B cell (primary cell): Measurements from ENCODE around the gene MOGAT3. TPM values are rescaled to one million over a fixed set of nuclear protein-coding genes. Genes with fewer than 3 reads are reported as not detected.
A peak's percentile ranks its signal among the peaks of the same experiment; 100 is the strongest.

ENCODE experiments used
- ATAC-seq: fragments of 200-7000 bp; cut with Tn5 transposase; one replicate; pipeline ENCODE4 v1.10.0; 2021; ENCODE audit warnings: low read depth, mild to moderate bottlenecking, moderate number of reproducible peaks, moderate library complexity
- CTCF ChIA-PET: fragments of 350-600 bp; sonication (Branson Sonifier 250); formaldehyde crosslinking; loops from one replicate; lab custom pipeline; 2021; ENCODE audit warnings: antibody characterized with exemption, inconsistent platforms; lab: Charles Lee
- POLR2A ChIA-PET: fragments of 350-600 bp; sonication (Branson Sonifier 250); formaldehyde crosslinking; loops from one replicate; lab custom pipeline; 2021; ENCODE audit warnings: antibody characterized with exemption; lab: Charles Lee
- DNase-seq: peaks from one replicate; pipeline ENCODE4 v3.0.0; 2013
- H2AFZ ChIP-seq: 2 replicates; pipeline ENCODE4 v1.6.1; 2012; ENCODE audit warnings: mild to moderate bottlenecking, low read depth, low read length; ENCODE audit not compliant: insufficient read depth, poor library complexity, severe bottlenecking
- H3K27ac ChIP-seq, 2 donors: 1 replicate in 1 of 2; 2 replicates in 1 of 2; pipeline ENCODE4 v1.5.1; 2012 to 2013; ENCODE audit warnings: low read length in 2 of 2, mild to moderate bottlenecking in 2 of 2, moderate library complexity in 1 of 2
- H3K27me3 ChIP-seq, 4 experiments: fragments of 200-600 bp in 1 of 4; sonication (generic) in 1 of 4; replicated peaks in 1 of 4; 1 replicate in 2 of 4; 2 replicates in 2 of 4; pipeline versions ENCODE4 v1.6.1 to v1.7.0; 2013 to 2016; ENCODE audit warnings: low read length in 3 of 4, mild to moderate bottlenecking in 2 of 4, mixed read lengths in 1 of 4, moderate library complexity in 1 of 4; ENCODE audit not compliant: insufficient read depth in 4 of 4, control insufficient read depth in 3 of 4; ENCODE audit errors: control extremely low read depth in 1 of 4
- H3K36me3 ChIP-seq, 2 experiments: replicated peaks in 1 of 2; 1 replicate in 1 of 2; 2 replicates in 1 of 2; pipeline versions ENCODE4 v1.6.1 to v1.7.1; 2013; ENCODE audit warnings: low read length in 1 of 2; ENCODE audit not compliant: insufficient read depth in 2 of 2, control insufficient read depth in 1 of 2; ENCODE audit errors: control extremely low read depth in 1 of 2, extremely low read depth in 1 of 2
- H3K4me1 ChIP-seq, 2 donors: fragments of 200-600 bp in 1 of 2; sonication (generic) in 1 of 2; 1 replicate in 1 of 2; 2 replicates in 1 of 2; pipeline versions ENCODE4 v1.5.1 to v1.6.1; 2013 to 2017; ENCODE audit warnings: low read length in 2 of 2; ENCODE audit not compliant: control insufficient read depth in 2 of 2, insufficient read depth in 2 of 2
- H3K4me2 ChIP-seq: replicated peaks from 2 replicates; pipeline ENCODE3; 2012; ENCODE audit warnings: mild to moderate bottlenecking, low read depth, low read length; ENCODE audit not compliant: poor library complexity, severe bottlenecking
- H3K4me3 ChIP-seq, 5 experiments: fragments of 200-600 bp in 1 of 5; sonication (generic) in 1 of 5; 1 replicate in 3 of 5; 2 replicates in 2 of 5; pipeline versions ENCODE4 v1.5.1 to v1.7.0; 2011 to 2016; ENCODE audit warnings: low read length in 4 of 5, mild to moderate bottlenecking in 4 of 5, low read depth in 2 of 5, control low read depth in 1 of 5, moderate library complexity in 1 of 5; ENCODE audit not compliant: insufficient read depth in 1 of 5; ENCODE audit errors: control extremely low read depth in 1 of 5, extremely low read depth in 1 of 5
- H3K79me2 ChIP-seq: fragments of 200-600 bp; sonication (generic); one replicate; pipeline ENCODE4 v1.6.0; 2016; ENCODE audit warnings: low read length; ENCODE audit not compliant: control insufficient read depth, insufficient read depth
- H3K9ac ChIP-seq: fragments of 200-600 bp; sonication (generic); 2 replicates; pipeline ENCODE4 v1.6.1; 2017; ENCODE audit warnings: mild to moderate bottlenecking, low read length, moderate library complexity
- H3K9me3 ChIP-seq, 3 donors: one replicate each; pipeline versions ENCODE4 v1.6.1 to v1.7.1; 2013; ENCODE audit warnings: low read length in 2 of 3; ENCODE audit not compliant: control insufficient read depth in 2 of 3, insufficient read depth in 1 of 3; ENCODE audit errors: control extremely low read depth in 1 of 3
- H4K20me1 ChIP-seq: 2 replicates; pipeline ENCODE4 v1.6.0; 2012; ENCODE audit warnings: mild to moderate bottlenecking, low read length; ENCODE audit not compliant: insufficient read depth, control insufficient read depth, poor library complexity, severe bottlenecking
- H3K27ac Mint-ChIP-seq: one replicate; pipeline ENCODE4 v1.8.0; 2021; ENCODE audit warnings: mixed read lengths
- H3K27me3 Mint-ChIP-seq: one replicate; pipeline ENCODE4 v1.8.0; 2021; ENCODE audit warnings: mixed read lengths
- H3K4me1 Mint-ChIP-seq: one replicate; pipeline ENCODE4 v1.8.0; 2021; ENCODE audit warnings: mixed read lengths
- H3K4me3 Mint-ChIP-seq: one replicate; pipeline ENCODE4 v1.8.0; 2021; ENCODE audit warnings: mixed read lengths
- H3K9me3 Mint-ChIP-seq: one replicate; pipeline ENCODE4 v1.8.0; 2022; ENCODE audit warnings: mixed read lengths; ENCODE audit not compliant: insufficient read depth
- EZH2 ChIP-seq: IDR thresholded peaks from 2 replicates; pipeline ENCODE4 v1.6.1; 2012; ENCODE audit warnings: borderline replicate concordance, low read depth, mild to moderate bottlenecking, moderate library complexity, low read length; ENCODE audit not compliant: insufficient read depth, poor library complexity, severe bottlenecking
- WGBS: methylation state at CpG from one replicate; pipeline ENCODE4 v1.1.5; 2013; ENCODE audit warnings: missing lambda C conversion rate; ENCODE audit not compliant: insufficient coverage; 5-methylcytosine and 5-hydroxymethylcytosine counted together
- intact Hi-C: fragments of 100-400 bp; cut with micrococcal nuclease; formaldehyde crosslinking; loops from one replicate; pipeline ENCODE4 v1.10.0; 2022
- polyA plus RNA-seq: library from polyadenylated mRNA; depleted of rRNA; stranded (reverse); fragments of >200 nt; gene quantifications from 2 replicates; pipeline ENCODE4 v1.2.3, GENCODE V29; 2012
- total RNA-seq, 2 donors: library from RNA; stranded (reverse); fragments of 120-200 nt in 1 of 2; gene quantifications; 1 replicate in 1 of 2; 2 replicates in 1 of 2; pipeline versions ENCODE4 v1.2.3 to v1.2.4, GENCODE V29; 2013 to 2022
- TF ChIP-seq, protein P1 (sequence below): fragments of 200-600 bp; IDR thresholded peaks from one replicate; pipeline ENCODE4 v1.8.0; 2022; ENCODE audit warnings: antibody characterized with exemption, mild to moderate bottlenecking

Gene MOGAT3
- total and polyA plus RNA-seq, 2 donors (not counting 1 experiment from before 2014, with no cell fraction given): not detected

DNA sequence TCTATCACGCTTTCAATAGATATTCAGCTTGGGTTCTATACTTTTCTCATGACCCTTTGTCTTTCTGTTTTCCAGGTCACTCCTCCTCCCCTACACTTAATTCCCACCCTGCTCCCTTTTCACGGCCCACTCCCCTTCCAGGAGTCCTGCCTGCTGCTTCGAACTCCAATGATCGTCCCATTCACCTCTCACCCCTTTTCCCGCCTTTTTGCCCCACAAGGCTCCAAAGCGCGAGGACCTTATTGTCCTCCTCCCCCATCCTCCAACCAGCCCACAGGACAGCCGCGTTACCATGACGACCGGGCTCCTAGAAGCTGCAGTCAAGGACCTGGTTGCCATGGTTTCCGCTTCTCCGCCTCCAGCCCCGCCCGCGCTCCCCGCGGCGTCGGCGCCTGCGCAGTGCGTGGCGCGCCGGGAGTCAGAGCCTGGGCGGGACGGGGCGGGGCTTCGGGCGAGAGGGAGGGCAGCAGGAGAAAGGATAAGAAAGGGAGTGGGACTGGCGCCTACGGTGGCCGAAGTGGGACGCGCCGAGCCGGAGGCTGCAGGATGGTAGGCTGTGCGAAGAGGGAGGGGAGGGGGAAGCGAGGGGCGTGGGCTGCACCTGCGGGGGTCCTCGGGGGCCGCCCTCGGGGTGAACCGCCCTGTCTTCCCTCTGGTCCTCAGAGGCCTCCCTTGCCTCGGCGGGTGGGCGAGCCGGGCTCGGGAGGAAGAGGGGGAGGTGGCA is 46.7 kb downstream of the MOGAT3 start, which contains the start of gene AP1S1:
TSS of gene AP1S1 (plus strand) at position 508 of the 724 bp plus-strand sequence. CDS start at position 547, 39 bp downstream.
- TF ChIP-seq, protein P1, sequence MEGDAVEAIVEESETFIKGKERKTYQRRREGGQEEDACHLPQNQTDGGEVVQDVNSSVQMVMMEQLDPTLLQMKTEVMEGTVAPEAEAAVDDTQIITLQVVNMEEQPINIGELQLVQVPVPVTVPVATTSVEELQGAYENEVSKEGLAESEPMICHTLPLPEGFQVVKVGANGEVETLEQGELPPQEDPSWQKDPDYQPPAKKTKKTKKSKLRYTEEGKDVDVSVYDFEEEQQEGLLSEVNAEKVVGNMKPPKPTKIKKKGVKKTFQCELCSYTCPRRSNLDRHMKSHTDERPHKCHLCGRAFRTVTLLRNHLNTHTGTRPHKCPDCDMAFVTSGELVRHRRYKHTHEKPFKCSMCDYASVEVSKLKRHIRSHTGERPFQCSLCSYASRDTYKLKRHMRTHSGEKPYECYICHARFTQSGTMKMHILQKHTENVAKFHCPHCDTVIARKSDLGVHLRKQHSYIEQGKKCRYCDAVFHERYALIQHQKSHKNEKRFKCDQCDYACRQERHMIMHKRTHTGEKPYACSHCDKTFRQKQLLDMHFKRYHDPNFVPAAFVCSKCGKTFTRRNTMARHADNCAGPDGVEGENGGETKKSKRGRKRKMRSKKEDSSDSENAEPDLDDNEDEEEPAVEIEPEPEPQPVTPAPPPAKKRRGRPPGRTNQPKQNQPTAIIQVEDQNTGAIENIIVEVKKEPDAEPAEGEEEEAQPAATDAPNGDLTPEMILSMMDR: no peak
- TF ChIP-seq EZH2: no peak
- CTCF ChIA-PET: interaction anchor here (3.1 to 7.6 kb wide), 2 partner anchors 11 to 39 kb away, joined by 19 to 68 read pairs; no protein-coding TSS in a partner anchor

More for the DNA sequence above, 46.7 kb downstream of the MOGAT3 start, which contains the start of gene AP1S1:
- Histone ChIP-seq H3K4me1 (peaks cover 10 to 16% of the 10 kb centered on the region in 2 donors), H3K9ac (peak within 1 kb of the TSS; percentile 76), H3K9me3 (no peaks in the 10 kb centered on the region), H3K36me3 (peaks cover 0 to 3% of the 10 kb centered on the region in 2 experiments), H2AFZ (peak within 1 kb of the TSS; percentile 83), H3K79me2 (no peaks in the 10 kb centered on the region), H3K27me3 (no peaks in the 10 kb centered on the region), H3K4me2 (peak within 1 kb of the TSS; percentile 97), H3K27ac (no peak within 1 kb of the TSS), H3K4me3 (peak within 1 kb of the TSS in 4 of 5 experiments; percentile 53 to 71 (median 63)), H4K20me1 (no peaks in the 10 kb centered on the region)
- ATAC-seq: peak; percentile 90
- peak within 1 kb of the TSS; percentile 67 for H3K27ac Mint-ChIP-seq
- intact Hi-C loops: loop anchor here (1.0 to 2.0 kb wide), 4 partner anchors 11 to 98 kb away; partner anchors contain the start of genes FIS1, VGF and ZNHIT1
- peaks cover 9% of the 10 kb centered on the region for H3K27me3 Mint-ChIP-seq
- H3K4me3 Mint-ChIP-seq: peak within 1 kb of the TSS; percentile 86
- WGBS: 3% methylated on average over 49 of the region's 51 CpGs
- peaks cover 12% of the 10 kb centered on the region for H3K4me1 Mint-ChIP-seq
- peak; percentile 95 for DNase-seq
- no peaks in the 10 kb centered on the region for H3K9me3 Mint-ChIP-seq
- POLR2A ChIA-PET: interaction anchor here (0.8 kb wide), 1 partner anchor 1691 kb away, joined by 6 read pairs; no protein-coding TSS in a partner anchor
